Ascending aorta (tissue), 2 donors: ENCODE results near the gene FGR. TPM values are rescaled to one million over a fixed set of nuclear protein-coding genes. Genes with fewer than 3 reads are reported as not detected.
A peak's percentile ranks its signal among the peaks of the same experiment; 100 is the strongest.

ENCODE experiments used
- DNase-seq, 2 donors: peaks; one replicate each; pipeline ENCODE4 v3.0.0-alpha.2; 2019; ENCODE audit warnings: low spot score in 2 of 2
- H3K27ac ChIP-seq, 2 donors: fragments of 200-600 bp; sonication (generic); one replicate each; pipeline ENCODE4 v1.5.1; 2016 to 2017; ENCODE audit warnings: mild to moderate bottlenecking in 1 of 2
- H3K27me3 ChIP-seq: fragments of 200-600 bp; sonication (generic); one replicate; pipeline ENCODE4 v1.5.1; 2017
- H3K36me3 ChIP-seq, 2 donors: fragments of 200-600 bp; sonication (generic); one replicate each; pipeline ENCODE4 v1.5.1; 2016
- H3K4me1 ChIP-seq, 2 donors: fragments of 200-600 bp; sonication (generic); one replicate each; pipeline ENCODE4 v1.5.1; 2016 to 2017; ENCODE audit warnings: mild to moderate bottlenecking in 1 of 2
- H3K4me3 ChIP-seq, 2 donors: fragments of 200-600 bp; sonication (generic); one replicate each; pipeline ENCODE4 v1.5.1; 2016 to 2017; ENCODE audit warnings: mild to moderate bottlenecking in 1 of 2
- H3K9me3 ChIP-seq, 2 donors: fragments of 200-600 bp; sonication (generic); one replicate each; pipeline ENCODE4 v1.5.1; 2016
- intact Hi-C: fragments of 100-400 bp; cut with DNase I; formaldehyde crosslinking; loops from one replicate; pipeline ENCODE4 v1.15.1; 2023
- total RNA-seq: library from RNA; depleted of rRNA; stranded (reverse); fragments of >200 nt; gene quantifications from one replicate; pipeline ENCODE4 v1.1.0, GENCODE V29; 2016
- TF ChIP-seq, protein P1 (sequence below), 3 experiments: fragments of 200-600 bp in 2 of 3; fragments of 450-650 bp in 1 of 3; sonication (generic) in 2 of 3; IDR thresholded peaks; one replicate each; pipeline ENCODE4 v1.5.1; 2016 to 2019; ENCODE audit warnings: antibody characterized with exemption in 3 of 3, mild to moderate bottlenecking in 1 of 3, moderate library complexity in 1 of 3

FGR gene
- total RNA-seq, 1 donor from 2014 or later, result 10.4 TPM

DNA sequence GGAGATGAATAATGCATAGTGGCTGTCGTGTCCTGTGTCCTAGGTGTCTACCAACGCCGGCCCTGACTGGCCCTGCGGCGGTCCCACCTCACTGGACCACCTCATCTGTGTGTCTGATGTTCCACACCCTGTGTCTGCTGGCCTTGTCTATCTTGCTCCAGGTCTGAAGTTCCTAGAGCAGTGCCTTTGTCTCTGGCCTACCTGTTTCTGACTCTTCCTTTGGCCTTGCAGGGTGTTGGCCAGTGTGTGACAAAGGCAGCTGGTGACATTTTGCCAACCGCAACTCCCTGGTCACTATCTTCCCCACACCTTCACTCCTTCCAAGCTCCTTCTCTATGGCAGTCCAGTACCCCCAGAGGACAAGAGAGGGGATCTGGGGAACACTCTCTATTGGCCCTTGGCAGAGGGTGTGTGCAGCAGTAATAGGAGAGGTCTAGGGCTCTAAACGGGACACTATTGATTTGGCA is 29.7 kb downstream of the FGR start:
- H3K4me1 ChIP-seq, result peaks cover 19 to 20% of the 10 kb centered on the region in 2 donors
- TF ChIP-seq, protein P1, sequence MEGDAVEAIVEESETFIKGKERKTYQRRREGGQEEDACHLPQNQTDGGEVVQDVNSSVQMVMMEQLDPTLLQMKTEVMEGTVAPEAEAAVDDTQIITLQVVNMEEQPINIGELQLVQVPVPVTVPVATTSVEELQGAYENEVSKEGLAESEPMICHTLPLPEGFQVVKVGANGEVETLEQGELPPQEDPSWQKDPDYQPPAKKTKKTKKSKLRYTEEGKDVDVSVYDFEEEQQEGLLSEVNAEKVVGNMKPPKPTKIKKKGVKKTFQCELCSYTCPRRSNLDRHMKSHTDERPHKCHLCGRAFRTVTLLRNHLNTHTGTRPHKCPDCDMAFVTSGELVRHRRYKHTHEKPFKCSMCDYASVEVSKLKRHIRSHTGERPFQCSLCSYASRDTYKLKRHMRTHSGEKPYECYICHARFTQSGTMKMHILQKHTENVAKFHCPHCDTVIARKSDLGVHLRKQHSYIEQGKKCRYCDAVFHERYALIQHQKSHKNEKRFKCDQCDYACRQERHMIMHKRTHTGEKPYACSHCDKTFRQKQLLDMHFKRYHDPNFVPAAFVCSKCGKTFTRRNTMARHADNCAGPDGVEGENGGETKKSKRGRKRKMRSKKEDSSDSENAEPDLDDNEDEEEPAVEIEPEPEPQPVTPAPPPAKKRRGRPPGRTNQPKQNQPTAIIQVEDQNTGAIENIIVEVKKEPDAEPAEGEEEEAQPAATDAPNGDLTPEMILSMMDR (IDR thresholded peaks at IDR 0.05), result no peak
- intact Hi-C loops, result loop anchor here (2.0 kb wide), 2 partner anchors 115 to 305 kb away; partner anchors contain the start of gene WASF2
- no peak overlapping the region for H3K4me3 ChIP-seq
- no peaks in the 10 kb centered on the region for H3K9me3 ChIP-seq
- H3K27me3 ChIP-seq, result no peaks in the 10 kb centered on the region
- DNase-seq, result no peak
- no peaks in the 10 kb centered on the region for H3K36me3 ChIP-seq
- H3K27ac ChIP-seq, result no peak overlapping the region

DNA sequence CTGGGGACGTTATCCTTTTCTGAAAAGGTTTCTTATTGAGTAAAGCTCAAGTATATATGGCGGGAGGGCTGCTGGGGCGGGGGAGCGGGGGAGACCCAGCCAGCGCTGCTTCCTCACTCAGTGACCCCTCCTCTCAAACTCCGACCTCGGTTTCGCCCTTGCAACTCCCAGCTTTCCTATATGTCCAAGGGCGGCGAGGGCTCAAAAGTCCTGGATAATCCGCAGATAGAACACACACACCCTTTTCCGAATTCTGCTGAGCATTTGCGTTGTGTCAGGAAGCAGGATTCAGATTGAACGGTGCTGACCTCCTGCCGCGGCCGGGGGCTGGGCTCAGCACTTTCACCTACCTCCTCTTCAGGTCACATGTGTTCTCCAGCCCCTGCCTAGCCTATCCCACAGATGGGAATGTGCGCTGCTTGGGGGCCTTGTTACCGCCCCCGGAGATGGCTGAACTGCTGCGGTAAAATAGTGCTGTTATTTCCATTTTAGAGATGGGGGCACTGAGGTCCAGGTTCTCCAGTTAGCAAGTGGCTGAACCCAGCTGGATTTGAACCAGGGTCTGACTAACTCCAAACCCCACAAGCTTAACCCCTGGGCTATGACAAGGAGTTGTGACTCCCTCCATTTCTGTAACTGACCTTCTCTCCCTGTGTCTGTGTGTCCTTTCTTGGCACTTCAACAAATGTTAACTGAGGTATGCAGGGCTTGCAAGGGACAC is 30.2 kb downstream of the FGR start:
- no peaks in the 10 kb centered on the region for H3K9me3 ChIP-seq
- peak overlapping the region; percentile 74 to 91 for H3K4me3 ChIP-seq

DNA sequence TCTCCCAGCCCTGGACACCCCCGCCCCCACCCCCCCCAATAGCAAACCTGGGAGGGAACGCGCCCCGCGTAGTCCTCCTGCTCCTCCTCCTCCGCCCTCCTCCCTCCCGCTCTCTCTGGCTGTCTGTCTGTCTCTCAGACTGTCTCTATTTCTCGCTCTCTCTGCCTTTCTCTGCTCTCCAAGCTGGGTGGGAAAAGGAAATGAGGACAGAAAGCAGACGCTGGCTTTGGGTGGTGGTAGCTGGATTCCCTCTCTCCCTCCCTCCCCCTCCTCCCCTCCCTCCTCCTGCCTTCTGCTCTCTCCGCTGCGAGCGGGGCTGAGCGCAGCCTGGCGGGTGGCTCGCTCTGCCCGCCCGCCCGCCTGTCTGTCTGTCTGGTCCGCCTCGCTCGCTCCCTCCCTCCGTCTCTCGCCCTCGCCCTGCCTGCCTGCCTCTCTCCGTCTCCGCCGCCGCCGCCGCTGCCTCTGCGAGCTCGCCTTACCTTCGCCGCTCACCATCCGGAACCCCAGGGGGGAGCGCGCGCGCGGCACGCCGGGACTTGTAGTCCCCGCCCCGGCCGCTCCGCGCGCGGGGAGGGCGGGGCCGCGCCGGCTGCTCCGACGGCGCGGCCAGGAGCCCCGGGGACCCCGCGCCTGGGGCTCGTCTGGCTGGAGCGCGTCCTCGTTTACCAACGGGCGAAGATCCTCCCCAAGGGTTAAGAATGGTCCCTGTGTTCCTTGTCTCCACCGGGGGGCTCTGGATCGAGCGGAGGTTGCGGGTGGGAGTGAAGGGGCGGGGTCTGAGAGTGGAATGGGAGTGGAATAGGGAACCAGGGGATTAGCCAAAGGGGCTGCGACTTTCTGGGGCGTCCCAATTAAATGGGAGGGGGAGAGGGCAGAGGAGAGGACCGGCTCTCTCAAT is 31.1 kb downstream of the FGR start, which contains the start of gene AHDC1:
TSS of gene AHDC1 (minus strand) at position 464 of the 898 bp plus-strand sequence. CDS start 52,029 bp downstream, outside the sequence.
- no peaks in the 10 kb centered on the region for H3K9me3 ChIP-seq
- H3K4me1 ChIP-seq, result peaks cover 25 to 32% of the 10 kb centered on the region in 2 donors
- no peaks in the 10 kb centered on the region for H3K36me3 ChIP-seq
- peak within 1 kb of the TSS; percentile 74 to 91 for H3K4me3 ChIP-seq
- peak; percentile 74 to 95 for DNase-seq
- intact Hi-C loops, result loop anchor here (1.0 to 5.0 kb wide), 4 partner anchors 47 to 303 kb away; partner anchors contain the start of gene WASF2
- no peaks in the 10 kb centered on the region for H3K27me3 ChIP-seq
- peak within 1 kb of the TSS; percentile 89 to 91 for H3K27ac ChIP-seq
- TF ChIP-seq, protein P1 (IDR thresholded peaks at IDR 0.05), result peak in 2 of 3 experiments; percentile 32 to 38

More for the DNA sequence above, 30.2 kb downstream of the FGR start:
- Histone ChIP-seq H3K27ac (peak overlapping the region; percentile 89 to 91), H3K27me3 (no peaks in the 10 kb centered on the region), H3K4me1 (peaks cover 24 to 26% of the 10 kb centered on the region in 2 donors), H3K36me3 (no peaks in the 10 kb centered on the region)
- DNase-seq, result no peak
- TF ChIP-seq, protein P1 (IDR thresholded peaks at IDR 0.05), result no peak
- intact Hi-C loops, result loop anchor here (1.0 to 5.0 kb wide), 4 partner anchors 47 to 304 kb away; partner anchors contain the start of gene WASF2

DNA sequence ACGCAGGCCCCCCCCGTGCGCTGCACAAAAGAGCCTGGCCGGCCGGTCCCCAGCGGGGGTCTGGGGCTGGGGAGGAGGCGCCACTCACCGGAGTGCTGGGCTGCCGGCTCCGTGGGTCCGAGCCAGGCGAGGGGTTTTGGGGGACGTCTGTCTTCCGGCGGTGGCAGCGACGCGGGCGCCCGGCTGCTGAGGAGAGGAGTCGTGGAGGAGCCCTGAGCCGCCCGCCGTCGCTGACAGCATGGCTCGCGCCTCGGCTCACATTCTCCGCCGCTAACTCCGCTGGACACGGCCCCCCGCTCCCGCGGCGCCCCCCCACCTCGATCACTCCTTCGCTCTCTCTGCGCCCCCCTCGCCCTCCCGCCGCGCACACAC is 31.7 kb downstream of the FGR start:
- H3K4me1 ChIP-seq, result peaks cover 30 to 38% of the 10 kb centered on the region in 2 donors

More for the DNA sequence above, 31.7 kb downstream of the FGR start:
- intact Hi-C loops, result loop anchor here (5.0 kb wide), 1 partner anchor 186 kb away; no protein-coding TSS in a partner anchor
- Histone ChIP-seq H3K27me3 (no peaks in the 10 kb centered on the region), H3K4me3 (peak overlapping the region; percentile 74 to 91), H3K27ac (peak overlapping the region; percentile 89 to 91), H3K36me3 (no peaks in the 10 kb centered on the region), H3K9me3 (no peaks in the 10 kb centered on the region)
- DNase-seq, result peak in 1 of 2 donors; percentile 76
- TF ChIP-seq, protein P1 (IDR thresholded peaks at IDR 0.05), result peak in 1 of 3 experiments; percentile 7
